WTC11 (cell line): ENCODE measurements around the gene SCN4A. TPM values are rescaled to one million over a fixed set of nuclear protein-coding genes. Genes with fewer than 3 reads are reported as not detected.
"Not testable (repeated sequence)": the region's sequence is repeated elsewhere in the genome, so short reads cannot be mapped to it uniquely, and the experiment has no call there.

Source experiments
- ATAC-seq: fragments of 200-7000 bp; cut with Tn5 transposase; 2 replicates; pipeline ENCODE4 v1.10.0; 2021; ENCODE audit warnings: mild to moderate bottlenecking, moderate library complexity
- CTCF ChIA-PET: fragments of 300-600 bp; sonication (Branson Sonifier 250); formaldehyde crosslinking; loops from one replicate; lab custom pipeline; 2021; ENCODE audit warnings: antibody characterized with exemption; lab: Charles Lee
- POLR2A ChIA-PET: fragments of 350-600 bp; sonication (Branson Sonifier 250); formaldehyde crosslinking; loops from one replicate; lab custom pipeline; 2021; ENCODE audit warnings: antibody characterized with exemption; lab: Charles Lee
- DNase-seq: peaks from one replicate; pipeline ENCODE4 v3.0.0; 2021; ENCODE audit warnings: low spot score
- H3K27ac Mint-ChIP-seq: 2 replicates; pipeline ENCODE4 v1.8.0; 2021; ENCODE audit warnings: mixed read lengths
- H3K27me3 Mint-ChIP-seq: 2 replicates; pipeline ENCODE4 v1.8.0; 2021; ENCODE audit warnings: low read depth, mild to moderate bottlenecking, moderate library complexity, mixed read lengths
- H3K36me3 Mint-ChIP-seq: 2 replicates; pipeline ENCODE4 v1.8.0; 2021; ENCODE audit warnings: mixed read lengths
- H3K4me1 Mint-ChIP-seq: 2 replicates; pipeline ENCODE4 v1.8.0; 2022; ENCODE audit warnings: mixed read lengths
- H3K4me3 Mint-ChIP-seq: 2 replicates; pipeline ENCODE4 v1.8.0; 2021; ENCODE audit warnings: mild to moderate bottlenecking, moderate library complexity, mixed read lengths
- H3K9me3 Mint-ChIP-seq: 2 replicates; pipeline ENCODE4 v1.8.0; 2021; ENCODE audit warnings: mixed read lengths
- AFF4 ChIP-seq: sonication (generic); formaldehyde crosslinking; IDR thresholded peaks from 2 replicates; pipeline ENCODE4 v1.8.1; 2023; ENCODE audit warnings: mild to moderate bottlenecking, missing genetic modification reagents, borderline replicate concordance
- ATF6 ChIP-seq: sonication (generic); formaldehyde crosslinking; IDR thresholded peaks from 2 replicates; pipeline ENCODE4 v1.8.1; 2023; ENCODE audit warnings: mild to moderate bottlenecking, missing genetic modification reagents
- CREB1 ChIP-seq: sonication (generic); formaldehyde crosslinking; IDR thresholded peaks from 2 replicates; pipeline ENCODE4 v1.8.0; 2023; ENCODE audit warnings: mild to moderate bottlenecking, missing genetic modification reagents
- FOXK1 ChIP-seq: sonication (generic); formaldehyde crosslinking; IDR thresholded peaks from 2 replicates; pipeline ENCODE4 v1.8.0; 2022; ENCODE audit warnings: mild to moderate bottlenecking, moderate library complexity, missing genetic modification reagents
- GRHL2 ChIP-seq: fragments of 250-450 bp; sonication (Bioruptor Pico); IDR thresholded peaks from 2 replicates; pipeline ENCODE4 v1.8.0; 2022; ENCODE audit warnings: mild to moderate bottlenecking, moderate library complexity; ENCODE audit not compliant: insufficient replicate concordance, severe bottlenecking
- IRF1 ChIP-seq: sonication (generic); formaldehyde crosslinking; IDR thresholded peaks from 2 replicates; pipeline ENCODE4 v1.8.0; 2023; ENCODE audit warnings: missing genetic modification reagents
- NFATC4 ChIP-seq: fragments of 250-450 bp; sonication (Bioruptor Pico); IDR thresholded peaks from 2 replicates; pipeline ENCODE4 v1.9.0; 2021; ENCODE audit warnings: mild to moderate bottlenecking
- NR2C2 ChIP-seq: sonication (generic); formaldehyde crosslinking; IDR thresholded peaks from 2 replicates; pipeline ENCODE4 v1.8.0; 2022; ENCODE audit warnings: mild to moderate bottlenecking, missing genetic modification reagents
- PREB ChIP-seq: sonication (generic); formaldehyde crosslinking; IDR thresholded peaks from 2 replicates; pipeline ENCODE4 v1.8.1; 2022; ENCODE audit warnings: mild to moderate bottlenecking, missing genetic modification reagents, moderate library complexity, borderline replicate concordance
- RELA ChIP-seq: sonication (generic); formaldehyde crosslinking; IDR thresholded peaks from 2 replicates; pipeline ENCODE4 v1.8.1; 2022; ENCODE audit warnings: missing genetic modification reagents, mild to moderate bottlenecking, borderline replicate concordance
- TEAD4 ChIP-seq: sonication (generic); formaldehyde crosslinking; IDR thresholded peaks from 2 replicates; pipeline ENCODE4 v1.8.0; 2022; ENCODE audit warnings: mild to moderate bottlenecking, missing genetic modification reagents
- USF2 ChIP-seq: sonication (generic); formaldehyde crosslinking; IDR thresholded peaks from 2 replicates; pipeline ENCODE4 v1.8.1; 2023; ENCODE audit warnings: mild to moderate bottlenecking, missing genetic modification reagents, moderate library complexity
- ZNF121 ChIP-seq: sonication (generic); formaldehyde crosslinking; IDR thresholded peaks from 2 replicates; pipeline ENCODE4 v1.8.0; 2023; ENCODE audit warnings: missing genetic modification reagents
- total RNA-seq: library from RNA; stranded (reverse); gene quantifications from 3 replicates; pipeline ENCODE4 v1.2.3, GENCODE V29; 2021

SCN4A gene
- total RNA-seq, 1 experiment from 2014 or later: 5.8 TPM

- peaks cover 4% of the 10 kb centered on the region; the same call in 1 of the 2 replicates for H3K27me3 Mint-ChIP-seq
- POLR2A ChIA-PET: no interaction called here
- H3K36me3 Mint-ChIP-seq: peaks cover 10% of the 10 kb centered on the region
- peaks cover 5% of the 10 kb centered on the region for H3K4me1 Mint-ChIP-seq
- H3K4me3 Mint-ChIP-seq: no peak overlapping the region
- no peak for TF ChIP-seq ATF6
- peaks cover 16% of the 10 kb centered on the region for H3K9me3 Mint-ChIP-seq
- H3K27ac Mint-ChIP-seq: no peak overlapping the region
- ATAC-seq (no peak), DNase-seq (no peak)
- CTCF ChIA-PET: interaction anchor here (0.6 to 1.6 kb wide), 2 partner anchors 36 to 42 kb away, joined by 3 to 7 read pairs; no protein-coding TSS in a partner anchor
Observed at GRCh38 chr17:63983320-63983719, 10.6 kb upstream of the SCN4A start.

- H3K4me1 Mint-ChIP-seq, DNase-seq, POLR2A ChIA-PET, H3K4me3 Mint-ChIP-seq, H3K27ac Mint-ChIP-seq, H3K27me3 Mint-ChIP-seq, CTCF ChIA-PET, ATAC-seq: not testable (repeated sequence)
- H3K9me3 Mint-ChIP-seq: peaks cover 16% of the 10 kb centered on the region
- H3K36me3 Mint-ChIP-seq: peaks cover 10% of the 10 kb centered on the region
Observed at GRCh38 chr17:63982641-63983040, 9.9 kb upstream of the SCN4A start.

- 0 out of 2 replicates have a peak, but pooled peaks cover 5% of the 10 kb centered on the region for H3K4me1 Mint-ChIP-seq
- ATAC-seq: no peak
- no peak overlapping the region for H3K4me3 Mint-ChIP-seq
- peaks cover 16% of the 10 kb centered on the region for H3K9me3 Mint-ChIP-seq
- no peak overlapping the region for H3K27ac Mint-ChIP-seq
- CTCF ChIA-PET: interaction anchor here (1.0 to 5.0 kb wide), 8 partner anchors 9 to 88 kb away, joined by 3 to 20 read pairs (median 5); partner anchors contain the start of gene GH1
- peaks cover 4% of the 10 kb centered on the region for H3K27me3 Mint-ChIP-seq
- POLR2A ChIA-PET: no interaction called here
- H3K36me3 Mint-ChIP-seq: peaks cover 10% of the 10 kb centered on the region
- TF ChIP-seq NFATC4 (no peak), AFF4 (no peak), PREB (CRISPR knock-in tag) (no peak)
- TF ChIP-seq, all 79 proteins: peak for 0
- DNase-seq: no peak
Observed at GRCh38 chr17:63978272-63979200, 5.8 kb upstream of the SCN4A start.

GRCh38 chr17:63976702-63977101 lies 4.0 kb upstream of the SCN4A start:
- POLR2A ChIA-PET: no interaction called here
- Mint-ChIP-seq H3K9me3 (peaks cover 2% of the 10 kb centered on the region), H3K36me3 (no peaks in the 10 kb centered on the region; the same call in 1 of the 2 replicates), H3K27me3 (peaks cover under 1% of the 10 kb centered on the region), H3K4me1 (0 out of 2 replicates have a peak, but pooled peaks cover 5% of the 10 kb centered on the region), H3K4me3 (no peak overlapping the region), H3K27ac (no peak overlapping the region)
- DNase-seq (no peak), ATAC-seq (no peak)
- CTCF ChIA-PET: interaction anchor here (1.2 to 5.0 kb wide), 7 partner anchors 9 to 157 kb away, joined by 3 to 20 read pairs (median 6); partner anchors contain the start of gene GH1
- no peak for TF ChIP-seq CREB1 (CRISPR knock-in tag)
- no peak for TF ChIP-seq ZNF121 (CRISPR knock-in tag)
- no peak for TF ChIP-seq TEAD4 (CRISPR knock-in tag)
- TF ChIP-seq ATF6: no peak
- TF ChIP-seq GRHL2: no peak
- TF ChIP-seq IRF1: no peak
- no peak for TF ChIP-seq FOXK1 (CRISPR knock-in tag)
- TF ChIP-seq RELA: no peak
- no peak for TF ChIP-seq USF2
- no peak for TF ChIP-seq NR2C2 (CRISPR knock-in tag)
